ENCODE results near the gene CGB5.
A peak's percentile ranks its signal among the peaks of the same experiment; 100 is the strongest.
"Not testable (repeated sequence)": the region's sequence is repeated elsewhere in the genome, so short reads cannot be mapped to it uniquely, and the experiment has no call there.

CGB5 gene

GRCh38 chr19:49043548-49043947 lies at the start of gene CGB5:
Gene CGB5, plus strand, starts transcription at chr19:49043848. Its CDS starts 362 bp downstream, at chr19:49044210.
- not testable (repeated sequence) for DNase-seq (ENCODE audit: extremely low read depth in 1 of 2, low read depth in 1 of 2)

- no peak for DNase-seq (ENCODE audit: extremely low read depth in 1 of 2, low read depth in 1 of 2)
Observed at GRCh38 chr19:48994035-48994386, 49.6 kb upstream of the CGB5 start.

GRCh38 chr19:48997972-48998371 lies 45.7 kb upstream of the CGB5 start:
- no peak for DNase-seq (ENCODE audit: extremely low read depth in 1 of 2, low read depth in 1 of 2)

DNA sequence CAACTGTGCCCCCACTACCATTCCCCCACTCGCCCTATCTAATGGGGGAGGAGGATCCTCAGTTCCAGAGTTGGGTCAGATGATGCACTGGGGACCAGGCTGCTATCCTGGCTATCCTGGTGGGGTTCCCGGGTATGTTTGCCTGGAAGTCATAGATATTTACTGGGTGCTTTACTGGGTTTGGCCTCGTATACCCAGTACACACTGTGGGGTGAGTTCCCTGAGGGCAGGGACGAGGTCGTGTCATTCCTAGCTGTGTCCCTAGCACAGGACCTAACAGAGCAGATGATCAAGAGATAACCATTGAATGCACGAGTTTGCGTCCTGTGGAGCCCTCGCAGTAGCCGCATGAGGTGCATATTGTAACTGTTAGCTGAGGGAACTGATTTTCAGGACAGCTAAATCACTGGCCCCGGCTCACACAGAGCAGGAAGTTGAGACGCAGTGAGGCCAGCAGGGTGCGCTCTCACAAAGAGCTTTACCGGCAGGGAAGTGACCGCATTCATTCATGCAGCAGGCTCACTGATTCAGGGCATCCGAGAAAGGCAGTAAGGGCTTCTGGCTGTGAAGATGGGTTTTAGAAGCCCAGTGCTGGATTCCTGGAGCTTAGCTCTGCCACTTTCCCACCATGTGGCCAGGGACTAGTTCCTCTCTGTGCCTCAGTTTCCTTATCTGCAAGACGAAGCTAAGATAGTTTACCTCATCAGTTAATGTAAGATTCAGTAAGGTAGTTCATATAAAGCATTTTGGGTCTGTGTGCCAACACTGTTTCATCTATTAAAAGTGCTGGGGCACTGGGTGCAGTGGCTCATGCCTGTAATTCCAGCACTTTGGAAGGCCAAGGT lies 43.9 kb upstream of the CGB5 start:
- DNase-seq (ENCODE audit: extremely low read depth in 1 of 2, low read depth in 1 of 2) = peak in 1 of 2 donors; percentile 49

DNA sequence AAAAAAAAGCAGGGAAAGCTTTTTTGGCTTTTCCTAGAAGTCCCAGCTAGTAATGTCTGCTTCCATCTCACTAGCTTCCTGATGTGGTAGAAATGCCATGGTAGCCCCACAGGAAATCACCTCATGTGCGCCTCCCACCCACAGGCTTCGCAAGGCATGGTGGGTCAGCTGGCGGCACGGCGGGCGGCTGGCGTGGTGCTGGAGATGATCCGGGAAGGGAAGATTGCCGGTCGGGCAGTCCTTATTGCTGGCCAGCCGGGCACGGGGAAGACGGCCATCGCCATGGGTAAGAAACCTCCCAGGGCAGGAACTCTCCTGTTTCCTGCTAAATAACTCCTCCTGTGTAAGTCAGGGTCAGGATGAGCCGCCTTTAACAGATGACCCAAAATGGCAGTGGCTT lies 39.5 kb upstream of the CGB5 start:
- DNase-seq (ENCODE audit: extremely low read depth in 1 of 2, low read depth in 1 of 2) = no peak

DNA sequence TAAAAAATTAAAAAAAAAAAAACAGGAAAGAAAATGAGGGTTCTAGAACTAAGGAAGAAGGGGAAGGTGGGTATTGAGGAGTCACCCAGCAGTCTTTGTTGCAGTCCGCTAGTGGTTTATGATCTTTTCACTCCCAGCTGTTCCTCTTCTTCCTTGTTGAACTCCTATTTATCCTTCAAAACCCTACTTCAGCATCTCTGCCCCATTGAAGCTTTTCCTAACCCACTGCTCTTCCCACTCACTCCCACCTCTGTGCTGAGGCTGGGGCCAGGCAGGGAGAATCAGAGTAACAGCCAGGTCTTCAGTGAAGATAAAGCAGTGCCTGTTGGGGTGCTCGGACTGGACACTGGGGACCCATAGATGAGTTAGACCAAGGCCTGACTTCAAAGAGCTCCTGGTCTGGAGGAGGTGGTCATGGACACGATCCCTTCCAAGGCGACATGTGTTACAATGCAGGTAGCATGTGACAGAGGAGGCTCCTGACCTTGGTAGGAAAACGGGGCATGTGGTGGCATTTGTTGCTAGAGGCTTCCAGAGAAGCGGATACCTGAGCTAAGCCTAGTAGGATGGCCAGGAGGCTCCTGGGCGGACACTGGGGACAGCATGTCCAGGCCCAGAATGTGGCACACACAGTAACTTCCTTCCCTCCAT lies 38.6 kb upstream of the CGB5 start:
- DNase-seq (ENCODE audit: extremely low read depth in 1 of 2, low read depth in 1 of 2) = no peak

DNA sequence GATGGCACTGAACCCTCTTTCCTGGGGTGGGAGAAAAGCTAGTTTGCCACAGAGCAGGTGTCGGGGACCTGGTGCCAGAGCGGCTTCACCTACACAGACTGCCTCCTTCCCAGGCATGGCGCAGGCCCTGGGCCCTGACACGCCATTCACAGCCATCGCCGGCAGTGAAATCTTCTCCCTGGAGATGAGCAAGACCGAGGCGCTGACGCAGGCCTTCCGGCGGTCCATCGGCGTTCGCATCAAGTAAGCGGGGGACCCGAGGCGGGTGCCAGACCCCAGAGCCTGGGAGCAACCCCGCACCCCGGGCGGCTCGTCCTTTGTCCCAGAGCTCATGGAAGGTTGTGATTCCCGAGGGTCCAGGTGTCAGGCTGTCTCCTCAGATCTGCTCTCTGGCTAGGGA lies 36.7 kb upstream of the CGB5 start:
- DNase-seq (ENCODE audit: extremely low read depth in 1 of 2, low read depth in 1 of 2) = no peak

DNA sequence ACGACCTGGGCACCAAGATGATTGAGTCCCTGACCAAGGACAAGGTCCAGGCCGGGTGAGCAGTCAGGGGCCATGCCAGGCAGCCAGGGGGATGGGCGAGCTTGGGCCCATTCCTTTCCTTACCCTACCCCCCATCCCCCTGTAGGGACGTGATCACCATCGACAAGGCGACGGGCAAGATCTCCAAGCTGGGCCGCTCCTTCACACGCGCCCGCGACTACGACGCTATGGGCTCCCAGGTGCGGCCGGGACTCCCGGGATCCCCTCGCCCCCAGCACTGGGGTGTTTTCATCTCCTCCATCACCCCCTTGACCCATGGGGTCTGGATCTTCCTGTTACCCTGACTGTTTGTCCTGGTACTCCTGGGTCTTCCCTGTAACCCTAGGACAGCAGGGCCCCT lies 33.8 kb upstream of the CGB5 start:
- no peak for DNase-seq (ENCODE audit: extremely low read depth in 1 of 2, low read depth in 1 of 2)

- DNase-seq (ENCODE audit: extremely low read depth in 1 of 2, low read depth in 1 of 2) = no peak
Observed at GRCh38 chr19:49010453-49010852, 33.2 kb upstream of the CGB5 start.

- DNase-seq (ENCODE audit: extremely low read depth in 1 of 2, low read depth in 1 of 2) = no peak
Observed at GRCh38 chr19:49011194-49011593, 32.5 kb upstream of the CGB5 start.

GRCh38 chr19:49014123-49014869 lies 29.4 kb upstream of the CGB5 start:
- DNase-seq (ENCODE audit: extremely low read depth in 1 of 2, low read depth in 1 of 2) = no peak

DNA sequence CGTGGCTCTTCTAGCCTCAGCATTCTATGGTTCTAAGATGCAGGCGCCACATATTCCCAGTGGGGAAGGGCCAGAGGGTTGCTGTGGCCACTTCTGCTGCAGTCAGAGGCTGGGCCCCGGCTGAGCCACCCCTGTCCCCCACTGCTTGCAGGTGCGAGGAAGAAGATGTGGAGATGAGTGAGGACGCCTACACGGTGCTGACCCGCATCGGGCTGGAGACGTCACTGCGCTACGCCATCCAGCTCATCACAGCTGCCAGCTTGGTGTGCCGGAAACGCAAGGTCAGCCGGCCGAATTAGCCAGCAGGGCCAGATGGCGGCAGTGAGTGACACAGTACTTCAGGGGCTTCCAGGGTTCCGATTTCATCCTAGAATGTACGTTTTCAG lies 28.8 kb upstream of the CGB5 start:
- no peak for DNase-seq (ENCODE audit: extremely low read depth in 1 of 2, low read depth in 1 of 2)

DNA sequence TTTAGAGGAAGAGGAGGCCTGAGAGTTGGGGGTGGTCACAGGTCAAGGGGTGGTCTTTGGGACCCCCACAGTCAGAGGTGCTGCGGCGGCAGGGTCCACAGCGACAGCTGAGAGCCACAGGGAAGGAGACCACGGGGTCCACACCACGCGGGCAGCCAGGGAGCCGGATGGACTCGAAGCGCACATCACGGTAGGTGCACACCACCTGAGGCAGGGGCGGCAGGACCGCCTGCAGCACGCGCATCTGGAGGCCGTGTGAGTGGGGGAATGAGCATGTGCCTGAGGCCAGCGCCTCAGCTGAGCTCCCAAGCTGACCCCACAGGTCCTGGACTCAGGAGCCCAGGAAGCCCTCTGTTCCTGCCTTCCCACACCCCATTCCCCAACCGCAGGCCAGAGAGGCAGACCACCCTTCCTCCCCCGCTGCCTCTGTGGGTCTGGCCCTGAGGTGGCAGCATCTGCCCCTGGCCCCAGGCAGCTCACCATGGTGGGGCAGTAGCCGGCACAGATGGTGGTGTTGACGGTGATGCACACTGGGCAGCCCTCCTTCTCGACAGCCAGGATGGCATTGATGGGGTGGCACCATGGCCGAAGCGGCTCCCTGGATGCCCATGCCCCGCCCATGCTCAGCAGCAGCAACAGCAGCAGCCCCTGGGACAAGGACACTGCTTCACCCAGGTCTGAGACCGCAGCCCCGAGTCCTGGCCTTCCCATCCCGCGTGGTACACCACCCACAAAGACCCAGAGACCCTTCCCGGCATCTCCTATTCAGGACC lies 27.4 kb upstream of the CGB5 start:
- DNase-seq (ENCODE audit: extremely low read depth in 1 of 2, low read depth in 1 of 2) = no peak

DNA sequence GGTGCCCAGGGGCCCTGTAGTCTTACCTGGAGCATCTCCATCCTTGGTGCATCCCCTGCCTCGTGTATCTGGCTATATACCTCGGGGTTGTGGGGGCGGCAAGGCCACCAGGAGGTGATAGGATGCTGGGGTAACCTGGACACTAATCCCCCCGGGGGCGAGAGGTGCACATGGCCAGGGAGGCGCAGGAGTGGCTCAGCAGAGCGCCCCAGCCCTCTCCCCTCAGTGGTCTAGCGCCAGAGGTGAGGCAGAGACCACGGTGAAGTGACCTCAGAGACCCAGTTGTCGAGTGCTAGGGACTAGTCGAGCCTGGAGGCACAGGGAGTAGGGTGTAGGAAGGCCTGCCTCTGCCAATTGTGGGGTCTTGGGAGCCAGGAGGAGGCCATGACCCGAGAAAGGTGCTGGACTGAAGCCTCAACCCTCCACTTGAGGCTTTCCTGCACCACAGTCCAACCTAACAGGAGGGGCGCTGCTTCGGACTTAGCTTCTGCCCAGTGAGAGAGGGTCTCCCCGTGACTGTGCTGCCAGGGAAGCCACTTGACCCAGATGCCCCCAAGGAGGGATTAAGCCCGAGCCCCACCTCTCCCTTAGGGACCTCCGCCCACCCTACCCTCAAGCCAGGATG lies 26.5 kb upstream of the CGB5 start, which contains the start of gene LHB:
Gene LHB (minus strand): TSS at position 51 of the 625 bp plus-strand sequence. CDS start 10 bp downstream, at position 41.
- DNase-seq (ENCODE audit: extremely low read depth in 1 of 2, low read depth in 1 of 2) = no peak

GRCh38 chr19:49017666-49018351 lies 25.8 kb upstream of the CGB5 start:
- peak; percentile 36 to 47 for DNase-seq (ENCODE audit: extremely low read depth in 1 of 2, low read depth in 1 of 2)

DNA sequence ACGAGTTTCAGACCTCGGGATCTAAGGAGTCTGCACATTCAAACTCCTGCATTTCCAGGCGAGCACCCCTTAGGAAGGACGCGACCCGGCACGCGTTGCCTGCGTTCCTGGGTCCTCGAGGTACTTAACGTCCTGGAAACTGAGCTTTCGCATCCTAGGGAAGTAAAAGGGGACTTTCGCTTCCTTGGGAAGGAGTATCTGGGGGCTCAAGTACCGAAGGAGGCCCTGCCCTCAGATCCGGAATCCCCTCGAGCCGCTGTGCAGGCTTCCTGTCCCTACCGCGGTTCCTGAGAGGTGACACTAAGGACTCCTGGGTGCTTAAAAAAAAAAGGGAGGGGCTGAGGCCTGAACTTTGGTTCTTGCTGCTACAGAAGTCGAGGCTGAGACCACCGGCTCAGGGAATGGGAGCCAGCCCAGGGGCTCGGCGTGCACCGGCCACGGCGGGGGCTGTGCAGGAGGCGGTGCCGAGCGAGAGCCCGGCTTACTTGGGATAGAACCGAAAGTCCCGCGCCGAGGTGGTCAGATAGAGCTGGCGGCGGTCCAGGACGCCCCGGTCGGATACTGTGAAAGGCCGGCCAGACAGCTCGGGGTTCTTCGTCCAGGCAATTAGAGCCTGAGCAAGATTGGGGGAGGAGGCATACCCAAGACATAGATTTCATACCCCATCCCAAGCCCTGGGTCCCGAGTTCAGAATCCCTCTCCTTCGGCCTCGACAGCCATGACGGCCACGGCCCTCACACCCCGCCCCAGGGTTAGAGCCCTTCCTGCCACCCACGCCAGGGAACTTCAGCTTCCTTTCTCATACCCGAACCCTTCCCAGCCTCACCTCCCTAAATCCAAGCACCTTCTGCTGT lies 25.0 kb upstream of the CGB5 start:
- not testable (repeated sequence) for DNase-seq (ENCODE audit: extremely low read depth in 1 of 2, low read depth in 1 of 2)

DNA sequence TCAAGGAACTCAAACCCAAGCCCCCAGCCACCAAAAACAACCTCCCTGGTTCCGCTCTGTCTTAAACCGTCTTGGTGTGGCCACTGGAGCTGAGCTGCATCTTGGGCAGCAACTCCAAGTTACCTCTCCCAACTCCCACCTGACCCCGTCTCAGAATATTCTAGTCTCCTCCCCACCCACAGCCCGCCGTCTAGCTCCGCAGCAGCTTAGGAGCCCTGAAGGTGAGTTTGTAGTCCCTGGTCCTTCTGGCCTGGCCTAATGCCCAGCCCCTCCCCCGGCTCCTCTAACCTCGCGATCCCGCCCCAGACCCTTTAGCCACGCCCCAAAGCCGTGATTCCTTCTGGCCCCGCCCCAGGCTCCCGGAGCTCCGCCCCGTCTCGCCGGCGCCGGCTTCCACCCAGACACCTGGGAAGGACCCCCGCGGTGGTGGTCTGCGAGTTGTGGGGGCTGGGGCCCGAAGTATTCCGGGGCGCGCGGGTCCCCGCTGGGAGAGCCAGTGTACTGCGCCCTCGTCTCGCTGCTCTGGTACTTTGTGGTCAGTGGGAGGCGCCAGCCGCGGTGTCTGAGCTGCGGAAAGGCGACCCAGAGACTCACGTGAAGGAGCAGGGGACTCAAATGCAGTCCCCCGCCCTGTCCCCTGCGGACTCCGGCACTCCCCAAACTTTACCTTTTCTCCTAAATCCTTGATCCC lies 24.3 kb upstream of the CGB5 start:
- peak in 1 of 2 donors; percentile 53 for DNase-seq (ENCODE audit: extremely low read depth in 1 of 2, low read depth in 1 of 2)

GRCh38 chr19:49020342-49020741 lies 23.3 kb upstream of the CGB5 start:
- no peak for DNase-seq (ENCODE audit: extremely low read depth in 1 of 2, low read depth in 1 of 2)
